Measurements from ENCODE around the gene CERS2.

GRCh38 chr1:151009206-151009587 lies 34.6 kb upstream of the CERS2 start:
- TF ChIP-seq CTCF (IDR thresholded peaks at IDR 0.05; ENCODE audit: control extremely low read depth in 1 of 3, insufficient read depth in 1 of 3, low read depth in 1 of 3, low read length in 3 of 3) (no peak), RBBP5 (IDR thresholded peaks at IDR 0.05; ENCODE audit: borderline replicate concordance, low read depth, low read length) (no peak), POLR2A (IDR thresholded peaks at IDR 0.05; ENCODE audit: control extremely low read depth in 1 of 2, low read depth in 2 of 2, low read length in 2 of 2) (no peak), SP2 (IDR thresholded peaks at IDR 0.05; ENCODE audit: low read length) (no peak)

Data from H1 (cell line).